Kidney (tissue), 14 donors: Measurements from ENCODE around the gene DNAJB8. TPM values are rescaled to one million over a fixed set of nuclear protein-coding genes. Genes with fewer than 3 reads are reported as not detected.

Experiments used
- DNase-seq, 5 donors: peaks; one replicate each; pipeline ENCODE4 v3.0.0-alpha.2; 2013 to 2020
- FAIRE-seq: peaks from 2 replicates; lab custom pipeline; 2012; peaks lifted over from hg19 to GRCh38; lab: Jason Lieb, UNC
- H3K27ac ChIP-seq, 2 donors: one replicate each; pipeline ENCODE4 v1.7.0; 2013; ENCODE audit warnings: low read depth in 2 of 2, low read length in 2 of 2, inconsistent platforms in 1 of 2
- H3K27me3 ChIP-seq: one replicate; pipeline ENCODE4 v1.7.1; 2013; ENCODE audit warnings: low read length, inconsistent platforms; ENCODE audit not compliant: control insufficient read depth, insufficient read depth
- H3K36me3 ChIP-seq, 3 donors: one replicate each; pipeline versions ENCODE4 v1.7.0 to v1.7.1; 2013; ENCODE audit warnings: low read length in 3 of 3, control low read depth in 1 of 3, inconsistent platforms in 1 of 3; ENCODE audit not compliant: insufficient read depth in 3 of 3, control insufficient read depth in 2 of 3
- H3K4me1 ChIP-seq, 3 donors: one replicate each; pipeline versions ENCODE4 v1.7.0 to v1.7.1; 2013; ENCODE audit warnings: low read length in 3 of 3, inconsistent platforms in 1 of 3, low read depth in 1 of 3; ENCODE audit not compliant: control insufficient read depth in 2 of 3, insufficient read depth in 2 of 3
- H3K4me3 ChIP-seq, 3 donors: one replicate each; pipeline versions ENCODE4 v1.7.0 to v1.8.1; 2013; ENCODE audit warnings: low read length in 3 of 3, control low read depth in 1 of 3, inconsistent platforms in 1 of 3
- H3K9ac ChIP-seq, 3 donors: one replicate each; pipeline versions ENCODE4 v1.7.0 to v1.7.1; 2013; ENCODE audit warnings: low read length in 3 of 3, control low read depth in 1 of 3, inconsistent platforms in 1 of 3
- H3K9me3 ChIP-seq, 3 donors: one replicate each; pipeline versions ENCODE4 v1.7.0 to v1.7.1; 2013; ENCODE audit warnings: low read length in 3 of 3, control low read depth in 1 of 3, inconsistent platforms in 1 of 3; ENCODE audit not compliant: control insufficient read depth in 2 of 3, insufficient read depth in 1 of 3
- intact Hi-C: fragments of 100-400 bp; cut with DNase I; formaldehyde crosslinking; loops from one replicate; pipeline ENCODE4 v1.11.1; 2022
- polyA plus RNA-seq: library from polyadenylated mRNA; stranded (reverse); fragments of 350-450 nt; fragmentation: Illumina TruSeq; extraction: RNeasy Lipid Tissue Mini Kit (QIAGEN cat#74804); gene quantifications from one replicate; pipeline ENCODE4 v1.2.3, GENCODE V29; 2014; ENCODE audit warnings: low read depth, low replicate concordance; ENCODE audit not compliant: insufficient read depth
- total RNA-seq: library from RNA; stranded (reverse); fragmentation: NEBNext Ultra II Directional; extraction: Animal tissue kit (Norgen Biotek cat#: 25700); gene quantifications from one replicate; pipeline ENCODE4 v1.2.1, GENCODE V29; 2021
- TF ChIP-seq, protein P1 (sequence below): IDR thresholded peaks from 3 replicates; pipeline ENCODE4 v1.5.1; 2012; ENCODE audit warnings: mild to moderate bottlenecking, moderate library complexity, borderline replicate concordance; ENCODE audit not compliant: insufficient read depth; ENCODE audit errors: extremely low read depth
- donor health status: control.
- donor health status: control.
- donor health status: control.
- donor health status: control.
- donor health status: control.
- donor health status: DM: yes; HTN: yes; CAD: no.
- donor health status: Normal renal cell carcinoma (clear cell type).

Gene DNAJB8
- total and polyA plus RNA-seq, 2 donors from 2014 or later = not detected

DNA sequence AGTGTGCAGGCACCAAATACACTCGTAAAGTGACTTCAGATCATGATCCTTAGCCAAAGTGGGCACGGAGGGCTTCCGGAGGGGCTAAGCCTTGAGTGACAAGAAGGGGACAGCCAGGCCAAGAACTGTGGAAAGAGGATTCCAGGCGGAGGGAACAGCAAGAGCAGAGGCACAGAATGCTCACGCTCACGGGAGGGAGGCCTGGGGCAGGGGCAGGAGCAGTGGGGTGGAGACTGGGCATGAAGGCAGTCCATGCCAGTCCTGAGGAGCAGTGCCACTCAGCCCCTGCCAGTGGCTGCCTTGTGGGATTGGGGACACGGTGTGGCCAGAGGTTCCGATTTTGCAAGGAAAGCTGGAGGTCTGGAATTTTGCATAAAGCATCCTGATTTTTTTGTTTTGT is 36.0 kb downstream of the DNAJB8 start:
- H3K36me3 ChIP-seq = no peaks in the 10 kb centered on the region
- peak overlapping the region in 1 of 2 donors; percentile 32 for H3K27ac ChIP-seq
- H3K4me3 ChIP-seq = no peak overlapping the region
- TF ChIP-seq, protein P1, sequence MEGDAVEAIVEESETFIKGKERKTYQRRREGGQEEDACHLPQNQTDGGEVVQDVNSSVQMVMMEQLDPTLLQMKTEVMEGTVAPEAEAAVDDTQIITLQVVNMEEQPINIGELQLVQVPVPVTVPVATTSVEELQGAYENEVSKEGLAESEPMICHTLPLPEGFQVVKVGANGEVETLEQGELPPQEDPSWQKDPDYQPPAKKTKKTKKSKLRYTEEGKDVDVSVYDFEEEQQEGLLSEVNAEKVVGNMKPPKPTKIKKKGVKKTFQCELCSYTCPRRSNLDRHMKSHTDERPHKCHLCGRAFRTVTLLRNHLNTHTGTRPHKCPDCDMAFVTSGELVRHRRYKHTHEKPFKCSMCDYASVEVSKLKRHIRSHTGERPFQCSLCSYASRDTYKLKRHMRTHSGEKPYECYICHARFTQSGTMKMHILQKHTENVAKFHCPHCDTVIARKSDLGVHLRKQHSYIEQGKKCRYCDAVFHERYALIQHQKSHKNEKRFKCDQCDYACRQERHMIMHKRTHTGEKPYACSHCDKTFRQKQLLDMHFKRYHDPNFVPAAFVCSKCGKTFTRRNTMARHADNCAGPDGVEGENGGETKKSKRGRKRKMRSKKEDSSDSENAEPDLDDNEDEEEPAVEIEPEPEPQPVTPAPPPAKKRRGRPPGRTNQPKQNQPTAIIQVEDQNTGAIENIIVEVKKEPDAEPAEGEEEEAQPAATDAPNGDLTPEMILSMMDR = no peak
- peaks cover 3% of the 10 kb centered on the region for H3K27me3 ChIP-seq
- no peak overlapping the region for H3K9ac ChIP-seq
- peaks cover 0 to 9% (median 0%) of the 10 kb centered on the region in 3 donors for H3K4me1 ChIP-seq
- no peak for FAIRE-seq
- H3K9me3 ChIP-seq = no peaks in the 10 kb centered on the region
- intact Hi-C loops = no loop called here
- DNase-seq = peak in 1 of 5 donors; percentile 28

DNA sequence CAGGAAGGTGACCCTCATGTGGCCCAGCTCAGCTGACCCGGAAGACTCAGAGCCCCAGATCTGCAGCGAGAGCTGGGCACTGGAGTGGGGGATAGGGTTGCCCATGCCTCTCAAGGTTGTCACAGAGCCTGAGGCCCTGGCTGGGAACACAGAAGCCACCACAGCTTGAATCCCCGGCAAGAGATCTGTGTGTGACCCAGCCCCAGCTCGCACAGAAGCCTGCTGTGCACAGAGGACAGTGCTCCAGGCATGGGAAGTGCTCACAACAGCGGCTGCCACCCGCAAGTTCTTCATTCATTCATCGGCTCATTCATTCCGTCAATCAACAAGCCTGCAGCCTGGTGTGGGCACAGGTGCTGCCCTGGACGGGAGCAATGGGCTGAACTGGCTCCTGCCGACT is 36.4 kb downstream of the DNAJB8 start:
- no peak overlapping the region for H3K4me3 ChIP-seq
- TF ChIP-seq, protein P1 = no peak
- H3K27ac ChIP-seq = peak overlapping the region in 1 of 2 donors; percentile 25
- peaks cover 3% of the 10 kb centered on the region for H3K27me3 ChIP-seq
- H3K9ac ChIP-seq = no peak overlapping the region
- DNase-seq = peak in 1 of 5 donors; percentile 53
- H3K4me1 ChIP-seq = peaks cover 0 to 9% (median 0%) of the 10 kb centered on the region in 3 donors
- H3K36me3 ChIP-seq = no peaks in the 10 kb centered on the region
- FAIRE-seq = no peak
- intact Hi-C loops = no loop called here
- no peaks in the 10 kb centered on the region for H3K9me3 ChIP-seq

DNA sequence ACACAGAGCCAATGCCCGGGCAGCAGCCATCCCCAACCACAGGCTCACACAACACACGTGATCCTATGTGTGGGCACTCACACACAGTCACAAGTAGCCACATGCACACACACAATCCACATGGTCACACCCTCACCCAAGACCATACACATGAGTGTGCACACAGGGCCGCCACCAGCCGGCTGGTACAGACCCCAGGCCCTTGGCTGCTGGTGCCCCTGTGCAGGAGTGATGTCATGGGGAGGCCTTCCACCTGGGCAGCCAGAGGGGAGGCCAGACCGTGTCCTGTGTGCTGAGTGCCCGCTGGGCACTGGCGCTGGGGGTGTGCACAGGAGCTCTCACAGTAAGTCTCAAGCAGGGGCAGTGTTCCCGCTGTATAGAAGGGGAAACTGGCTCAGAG is 36.9 kb downstream of the DNAJB8 start:
- DNase-seq = peak in 1 of 5 donors; percentile 60
- H3K27me3 ChIP-seq = peaks cover 3% of the 10 kb centered on the region
- intact Hi-C loops = loop anchor here (5.0 kb wide), 1 partner anchor 178 kb away; no protein-coding TSS in a partner anchor

More for the DNA sequence above, 36.9 kb downstream of the DNAJB8 start:
- peaks cover 0 to 9% (median 0%) of the 10 kb centered on the region in 3 donors for H3K4me1 ChIP-seq
- H3K9me3 ChIP-seq = no peaks in the 10 kb centered on the region
- H3K9ac ChIP-seq = no peak overlapping the region
- no peak for FAIRE-seq
- peak overlapping the region in 1 of 2 donors; percentile 25 for H3K27ac ChIP-seq
- no peaks in the 10 kb centered on the region for H3K36me3 ChIP-seq
- TF ChIP-seq, protein P1 = no peak
- no peak overlapping the region for H3K4me3 ChIP-seq
